SK-N-SH (cell line): ENCODE data around the gene OSBPL9. TPM values are rescaled to one million over a fixed set of nuclear protein-coding genes. Genes with fewer than 3 reads are reported as not detected.

Experiments used
- CTCF ChIA-PET: fragments of 300-600, 350-600 bp; formaldehyde crosslinking; extraction: SDS; loops from one replicate; lab custom pipeline; 2021; lab: Yijun Ruan, JAX
- POLR2A ChIA-PET: fragments of 350-600 bp; sonication (Branson Sonifier 250); formaldehyde crosslinking; extraction: SDS; loops from one replicate; lab custom pipeline; 2020; ENCODE audit warnings: antibody characterized with exemption, inconsistent platforms; lab: Yijun Ruan, JAX
- DNase-seq: peaks from one replicate; pipeline ENCODE4 v3.0.0; 2012
- H2AFZ ChIP-seq: fragments of 200-600 bp; sonication (generic); 2 replicates; pipeline ENCODE4 v1.8.1; 2016; ENCODE audit warnings: antibody characterized with exemption, mild to moderate bottlenecking, low read depth
- H3F3A ChIP-seq: fragments of 200-600 bp; sonication (generic); replicated peaks from 2 replicates; pipeline ENCODE3; 2016; ENCODE audit warnings: antibody characterized with exemption, mild to moderate bottlenecking; ENCODE audit not compliant: insufficient read depth
- H3K27ac ChIP-seq, 2 experiments: fragments of 200-500 bp in 1 of 2; fragments of 200-600 bp in 1 of 2; sonication (Bioruptor generic) in 1 of 2; sonication (generic), shearing (Covaris generic) in 1 of 2; 2 replicates each; pipeline versions ENCODE4 v1.5.1 to v1.6.1; 2014 to 2016; ENCODE audit warnings: low read depth in 2 of 2, inconsistent platforms in 1 of 2, low read length in 1 of 2, mild to moderate bottlenecking in 1 of 2, mixed read lengths in 1 of 2
- H3K27me3 ChIP-seq: fragments of 200-600 bp; sonication (generic), shearing (Covaris generic); 2 replicates; pipeline ENCODE4 v1.6.1; 2016; ENCODE audit warnings: mixed run types; ENCODE audit not compliant: insufficient read depth
- H3K36me3 ChIP-seq, 2 experiments: fragments of 200-500 bp in 1 of 2; fragments of 200-600 bp in 1 of 2; sonication (Bioruptor generic) in 1 of 2; sonication (generic) in 1 of 2; replicated peaks in 1 of 2; 2 replicates each; pipeline versions ENCODE3 to v1.5.1; 2014 to 2016; ENCODE audit warnings: low read length in 1 of 2, mild to moderate bottlenecking in 1 of 2; ENCODE audit not compliant: insufficient read depth in 2 of 2, control insufficient read depth in 1 of 2
- H3K4me1 ChIP-seq, 2 experiments: fragments of 200-500 bp in 1 of 2; fragments of 200-600 bp in 1 of 2; sonication (Bioruptor generic) in 1 of 2; sonication (generic), shearing (Covaris generic) in 1 of 2; 2 replicates each; pipeline versions ENCODE4 v1.5.1 to v1.6.1; 2014 to 2016; ENCODE audit warnings: low read depth in 1 of 2, low read length in 1 of 2, mixed run types in 1 of 2; ENCODE audit not compliant: insufficient read depth in 2 of 2, control insufficient read depth in 1 of 2
- H3K4me2 ChIP-seq: fragments of 200-600 bp; sonication (generic), shearing (Covaris generic); 2 replicates; pipeline ENCODE4 v1.6.1; 2017; ENCODE audit warnings: mixed run types
- H3K4me3 ChIP-seq, 2 experiments: fragments of 200-500 bp in 1 of 2; fragments of 200-600 bp in 1 of 2; sonication (Bioruptor generic) in 1 of 2; sonication (generic), shearing (Covaris generic) in 1 of 2; 2 replicates each; pipeline versions ENCODE4 v1.5.1 to v1.8.1; 2014 to 2016; ENCODE audit warnings: low read depth in 2 of 2, inconsistent platforms in 1 of 2, low read length in 1 of 2, mild to moderate bottlenecking in 1 of 2, mixed read lengths in 1 of 2, moderate library complexity in 1 of 2
- H3K79me2 ChIP-seq: fragments of 200-600 bp; sonication (generic); 2 replicates; pipeline ENCODE4 v1.8.1; 2017; ENCODE audit warnings: mild to moderate bottlenecking; ENCODE audit not compliant: insufficient read depth
- H3K9ac ChIP-seq: fragments of 200-600 bp; sonication (generic); 2 replicates; pipeline ENCODE4 v1.6.1; 2017; ENCODE audit warnings: mixed run types
- H3K9me2 ChIP-seq: fragments of 200-600 bp; sonication (generic); 2 replicates; pipeline ENCODE4 v1.6.1; 2017; ENCODE audit warnings: mixed run types
- H3K9me3 ChIP-seq: fragments of 200-600 bp; sonication (generic); 2 replicates; pipeline ENCODE4 v1.6.1; 2017; ENCODE audit warnings: mixed run types, mild to moderate bottlenecking, moderate library complexity
- H4K20me1 ChIP-seq: fragments of 200-600 bp; sonication (generic); 2 replicates; pipeline ENCODE4 v1.6.1; 2017; ENCODE audit warnings: mild to moderate bottlenecking, mixed run types; ENCODE audit not compliant: insufficient read depth
- ELF1 ChIP-seq: IDR thresholded peaks from 2 replicates; pipeline ENCODE4 v1.4.0; 2012
- FOSL2 ChIP-seq: IDR thresholded peaks from 2 replicates; pipeline ENCODE4 v1.4.0; 2012; ENCODE audit warnings: low read depth, mild to moderate bottlenecking, moderate library complexity, borderline replicate concordance
- JUND ChIP-seq: IDR thresholded peaks from 2 replicates; pipeline ENCODE4 v1.4.0; 2012
- MEF2A ChIP-seq: IDR thresholded peaks from 2 replicates; pipeline ENCODE4 v1.4.0; 2012; ENCODE audit warnings: low read depth, borderline replicate concordance
- NFIC ChIP-seq: IDR thresholded peaks from 2 replicates; pipeline ENCODE4 v1.4.0; 2012; ENCODE audit warnings: borderline replicate concordance
- POLR2AphosphoS5 ChIP-seq: IDR thresholded peaks from 2 replicates; pipeline ENCODE4 v1.6.1; 2012; ENCODE audit warnings: low read depth, low read length
- RAD21 ChIP-seq: IDR thresholded peaks from 2 replicates; pipeline ENCODE4 v1.6.1; 2012; ENCODE audit warnings: mild to moderate bottlenecking, low read length
- RFX5 ChIP-seq: IDR thresholded peaks from 2 replicates; pipeline ENCODE4 v1.6.1; 2012; ENCODE audit warnings: mild to moderate bottlenecking, improper control_type of control experiment, low read length
- SIN3A ChIP-seq: IDR thresholded peaks from 2 replicates; pipeline ENCODE4 v1.6.1; 2012; ENCODE audit warnings: low read depth, mild to moderate bottlenecking, low read length, moderate library complexity, borderline replicate concordance
- YY1 ChIP-seq: IDR thresholded peaks from 2 replicates; pipeline ENCODE4 v1.4.0; 2012; ENCODE audit warnings: low read depth, mild to moderate bottlenecking
- WGBS: methylation state at CpG from one replicate; pipeline ENCODE4 v1.1.6; 2017; ENCODE audit warnings: low lambda C conversion rate; 5-methylcytosine and 5-hydroxymethylcytosine counted together
- polyA plus RNA-seq, 3 experiments: library from polyadenylated mRNA; depleted of rRNA; stranded (reverse); fragments of >200 nt; gene quantifications; 2 replicates each; pipeline ENCODE4 v1.2.3, GENCODE V29; 2012
- TF ChIP-seq, protein P1 (sequence below): IDR thresholded peaks from 2 replicates; pipeline ENCODE4; 2012
- TF ChIP-seq, protein P2 (sequence below): IDR thresholded peaks from 2 replicates; pipeline ENCODE4 v1.4.0; 2012; ENCODE audit warnings: low read depth, borderline replicate concordance
- TF ChIP-seq, protein P3 (sequence below): IDR thresholded peaks from 2 replicates; pipeline ENCODE4 v1.4.0; 2012; ENCODE audit warnings: low read depth

The OSBPL9 gene
- polyA plus RNA-seq, 1 of the 3 experiments (the other 2 are of a cell fraction) = 43.9 TPM

DNA sequence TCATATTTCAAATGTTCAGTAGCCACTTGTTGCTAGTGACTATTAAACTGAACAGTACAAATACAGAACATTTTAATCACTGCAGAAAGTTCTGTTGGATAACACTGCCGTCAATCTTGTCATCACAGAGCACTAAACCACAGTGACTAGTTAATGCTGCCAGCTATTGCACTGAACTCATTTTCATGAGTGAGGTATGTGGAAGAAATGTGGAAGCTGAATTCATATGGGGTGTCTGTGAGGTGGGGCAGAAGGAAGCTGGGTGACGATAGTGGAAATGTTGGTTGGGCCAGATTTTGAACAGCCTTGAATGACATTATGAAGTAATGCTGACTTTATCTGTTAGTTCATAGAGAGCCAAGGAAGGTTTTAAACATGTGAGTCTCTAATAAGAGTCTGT, 49.6 kb downstream of the OSBPL9 start:
- peaks cover 63% of the 10 kb centered on the region; the same call in 1 of the 2 replicates for H3K79me2 ChIP-seq
- peak overlapping the region in 1 of 2 experiments; percentile 27; a peak in 2 of 4 replicates for H3K27ac ChIP-seq
- POLR2A ChIA-PET = no interaction called here
- CTCF ChIA-PET = interaction anchor here (0.7 to 1.6 kb wide), 2 partner anchors 40 to 102 kb away, joined by 3 to 5 read pairs; no protein-coding TSS in a partner anchor
- H3K4me1 ChIP-seq = peaks cover 5 to 24% of the 10 kb centered on the region in 2 experiments; a peak in 3 of 4 replicates
- H3F3A ChIP-seq = peaks cover 20% of the 10 kb centered on the region
- no peaks in the 10 kb centered on the region for H3K9me3 ChIP-seq
- H3K4me3 ChIP-seq = no peak overlapping the region
- no peak overlapping the region for H3K9ac ChIP-seq
- no peaks in the 10 kb centered on the region for H3K27me3 ChIP-seq
- H3K36me3 ChIP-seq = no peaks in the 10 kb centered on the region
- no peaks in the 10 kb centered on the region for H3K9me2 ChIP-seq
- H3K4me2 ChIP-seq = no peak overlapping the region
- TF ChIP-seq, protein P1, sequence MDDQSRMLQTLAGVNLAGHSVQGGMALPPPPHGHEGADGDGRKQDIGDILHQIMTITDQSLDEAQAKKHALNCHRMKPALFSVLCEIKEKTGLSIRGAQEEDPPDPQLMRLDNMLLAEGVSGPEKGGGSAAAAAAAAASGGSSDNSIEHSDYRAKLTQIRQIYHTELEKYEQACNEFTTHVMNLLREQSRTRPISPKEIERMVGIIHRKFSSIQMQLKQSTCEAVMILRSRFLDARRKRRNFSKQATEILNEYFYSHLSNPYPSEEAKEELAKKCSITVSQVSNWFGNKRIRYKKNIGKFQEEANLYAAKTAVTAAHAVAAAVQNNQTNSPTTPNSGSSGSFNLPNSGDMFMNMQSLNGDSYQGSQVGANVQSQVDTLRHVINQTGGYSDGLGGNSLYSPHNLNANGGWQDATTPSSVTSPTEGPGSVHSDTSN = peak; percentile 55; the same call in 1 of the 2 replicates
- TF ChIP-seq ELF1 (no peak), RAD21 (no peak), SIN3A (no peak), YY1 (no peak), RFX5 (no peak)
- TF ChIP-seq, protein P2, sequence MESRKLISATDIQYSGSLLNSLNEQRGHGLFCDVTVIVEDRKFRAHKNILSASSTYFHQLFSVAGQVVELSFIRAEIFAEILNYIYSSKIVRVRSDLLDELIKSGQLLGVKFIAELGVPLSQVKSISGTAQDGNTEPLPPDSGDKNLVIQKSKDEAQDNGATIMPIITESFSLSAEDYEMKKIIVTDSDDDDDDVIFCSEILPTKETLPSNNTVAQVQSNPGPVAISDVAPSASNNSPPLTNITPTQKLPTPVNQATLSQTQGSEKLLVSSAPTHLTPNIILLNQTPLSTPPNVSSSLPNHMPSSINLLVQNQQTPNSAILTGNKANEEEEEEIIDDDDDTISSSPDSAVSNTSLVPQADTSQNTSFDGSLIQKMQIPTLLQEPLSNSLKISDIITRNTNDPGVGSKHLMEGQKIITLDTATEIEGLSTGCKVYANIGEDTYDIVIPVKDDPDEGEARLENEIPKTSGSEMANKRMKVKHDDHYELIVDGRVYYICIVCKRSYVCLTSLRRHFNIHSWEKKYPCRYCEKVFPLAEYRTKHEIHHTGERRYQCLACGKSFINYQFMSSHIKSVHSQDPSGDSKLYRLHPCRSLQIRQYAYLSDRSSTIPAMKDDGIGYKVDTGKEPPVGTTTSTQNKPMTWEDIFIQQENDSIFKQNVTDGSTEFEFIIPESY = no peak
- TF ChIP-seq, protein P3, sequence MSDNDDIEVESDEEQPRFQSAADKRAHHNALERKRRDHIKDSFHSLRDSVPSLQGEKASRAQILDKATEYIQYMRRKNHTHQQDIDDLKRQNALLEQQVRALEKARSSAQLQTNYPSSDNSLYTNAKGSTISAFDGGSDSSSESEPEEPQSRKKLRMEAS = no peak
- DNase-seq = no peak
- 86% methylated on average over 2 of the region's 2 CpGs for WGBS
- no peak overlapping the region for H2AFZ ChIP-seq
- H4K20me1 ChIP-seq = no peaks in the 10 kb centered on the region

DNA sequence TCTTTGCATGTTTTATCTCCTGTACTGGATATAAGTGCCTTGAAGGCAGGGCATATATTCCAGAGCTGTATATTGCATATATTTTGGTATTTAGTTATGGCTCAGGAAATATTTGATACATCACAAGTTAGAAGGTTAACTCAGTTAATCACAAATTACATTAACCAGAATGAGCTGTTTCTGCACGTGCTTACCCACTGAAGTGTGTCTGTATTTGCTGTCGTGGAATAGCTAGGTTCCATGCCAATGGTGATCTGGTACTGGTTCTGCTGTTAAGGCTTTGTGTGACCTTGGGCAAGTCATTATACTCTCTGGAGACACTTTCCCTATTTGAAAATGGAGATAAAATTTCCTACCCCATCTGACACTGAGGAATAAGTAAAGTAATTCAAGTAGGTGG, 50.7 kb downstream of the OSBPL9 start:
- no peaks in the 10 kb centered on the region for H3K9me2 ChIP-seq
- H2AFZ ChIP-seq = no peak overlapping the region
- TF ChIP-seq, protein P3 = no peak
- TF ChIP-seq, protein P1 = no peak
- TF ChIP-seq FOSL2 (no peak), SIN3A (no peak), POLR2AphosphoS5 (no peak), JUND (no peak), MEF2A (no peak), RFX5 (no peak), NFIC (no peak)
- H3K4me2 ChIP-seq = no peak overlapping the region
- H3K36me3 ChIP-seq = no peaks in the 10 kb centered on the region
- H3K4me1 ChIP-seq = peaks cover 10 to 15% of the 10 kb centered on the region in 2 experiments; a peak in 3 of 4 replicates
- no peaks in the 10 kb centered on the region for H3K9me3 ChIP-seq
- ChIA-PET POLR2A (no interaction called here), CTCF (no interaction called here)
- no peak overlapping the region for H3K4me3 ChIP-seq
- no peaks in the 10 kb centered on the region for H3K27me3 ChIP-seq
- DNase-seq = no peak
- 88% methylated on average over 2 of the region's 2 CpGs for WGBS
- peaks cover 14% of the 10 kb centered on the region for H3F3A ChIP-seq
- H3K79me2 ChIP-seq = peaks cover 54% of the 10 kb centered on the region; the same call in 1 of the 2 replicates
- H3K9ac ChIP-seq = no peak overlapping the region
- H3K27ac ChIP-seq = no peak overlapping the region
- H4K20me1 ChIP-seq = no peaks in the 10 kb centered on the region
